ENCODE measurements around the gene TMEM87A. TPM values are rescaled to one million over a fixed set of nuclear protein-coding genes. Genes with fewer than 3 reads are reported as not detected.

The TMEM87A gene
- total RNA-seq, 4 donors from 2014 or later: 51.1 to 58.6 (median 55.7) TPM

GRCh38 chr15:42253300-42253699 is 19.9 kb downstream of the TMEM87A start:
- no peaks in the 10 kb centered on the region for H3K9me3 ChIP-seq
- H3K27me3 ChIP-seq: no peaks in the 10 kb centered on the region
- 86 to 97% methylated on average over 2 of the region's 2 CpGs for WGBS, 2 donors
- DNase-seq (ENCODE audit: low spot score in 2 of 2): no peak
- H3K4me3 ChIP-seq: no peak overlapping the region
- no peak for TF ChIP-seq EP300 (IDR thresholded peaks at IDR 0.05)
- TF ChIP-seq CTCF (IDR thresholded peaks at IDR 0.05): no peak
- no peak for TF ChIP-seq POLR2A (IDR thresholded peaks at IDR 0.05)
- H3K4me1 ChIP-seq: no peaks in the 10 kb centered on the region
- H3K36me3 ChIP-seq: peaks cover 0 to 61% (median 4%) of the 10 kb centered on the region in 3 donors
- no peak overlapping the region for H3K27ac ChIP-seq

GRCh38 chr15:42240823-42241222 is 32.4 kb downstream of the TMEM87A start:
- TF ChIP-seq POLR2A (IDR thresholded peaks at IDR 0.05): no peak
- TF ChIP-seq CTCF (IDR thresholded peaks at IDR 0.05): no peak
- TF ChIP-seq EP300 (IDR thresholded peaks at IDR 0.05): no peak
- H3K9me3 ChIP-seq: no peaks in the 10 kb centered on the region
- DNase-seq (ENCODE audit: low spot score in 2 of 2): no peak
- H3K4me3 ChIP-seq: no peak overlapping the region
- 90 to 95% methylated on average over 1 of the region's 1 CpG for WGBS, 2 donors
- H3K36me3 ChIP-seq: peaks cover 0 to 80% (median 10%) of the 10 kb centered on the region in 3 donors
- H3K4me1 ChIP-seq: no peaks in the 10 kb centered on the region
- H3K27me3 ChIP-seq: no peaks in the 10 kb centered on the region
- H3K27ac ChIP-seq: no peak overlapping the region

- no peak overlapping the region for H3K27ac ChIP-seq
- TF ChIP-seq CTCF (IDR thresholded peaks at IDR 0.05) (no peak), EP300 (IDR thresholded peaks at IDR 0.05) (no peak), POLR2A (IDR thresholded peaks at IDR 0.05) (no peak)
- no peaks in the 10 kb centered on the region for H3K9me3 ChIP-seq
- H3K27me3 ChIP-seq: no peaks in the 10 kb centered on the region
- H3K4me1 ChIP-seq: no peaks in the 10 kb centered on the region
- no peak overlapping the region for H3K4me3 ChIP-seq
- no peak for DNase-seq (ENCODE audit: low spot score in 2 of 2)
- peaks cover 0 to 90% (median 10%) of the 10 kb centered on the region in 3 donors for H3K36me3 ChIP-seq
These were observed 33.6 kb downstream of the TMEM87A start for GRCh38 chr15:42239528-42240182.

GRCh38 chr15:42233107-42233506 is 40.1 kb downstream of the TMEM87A start:
- WGBS, 2 donors: 91 to 94% methylated on average over 2 of the region's 2 CpGs
- H3K4me3 ChIP-seq: no peak overlapping the region
- no peak for DNase-seq (ENCODE audit: low spot score in 2 of 2)
- H3K36me3 ChIP-seq: peaks cover 0 to 92% (median 16%) of the 10 kb centered on the region in 3 donors
- no peaks in the 10 kb centered on the region for H3K27me3 ChIP-seq
- TF ChIP-seq POLR2A (IDR thresholded peaks at IDR 0.05) (no peak), CTCF (IDR thresholded peaks at IDR 0.05) (no peak), EP300 (IDR thresholded peaks at IDR 0.05) (no peak)
- H3K9me3 ChIP-seq: no peaks in the 10 kb centered on the region
- H3K4me1 ChIP-seq: no peaks in the 10 kb centered on the region
- H3K27ac ChIP-seq: no peak overlapping the region

- Histone ChIP-seq H3K4me1 (no peaks in the 10 kb centered on the region), H3K4me3 (no peak overlapping the region), H3K36me3 (peaks cover 0 to 92% (median 15%) of the 10 kb centered on the region in 3 donors), H3K27me3 (no peaks in the 10 kb centered on the region), H3K9me3 (no peaks in the 10 kb centered on the region), H3K27ac (no peak overlapping the region)
- no peak for TF ChIP-seq CTCF (IDR thresholded peaks at IDR 0.05)
- TF ChIP-seq POLR2A (IDR thresholded peaks at IDR 0.05): no peak
- TF ChIP-seq EP300 (IDR thresholded peaks at IDR 0.05): no peak
- DNase-seq (ENCODE audit: low spot score in 2 of 2): no peak
- 77 to 78% methylated on average over 5 of the region's 5 CpGs for WGBS, 2 donors
These were observed 40.6 kb downstream of the TMEM87A start for GRCh38 chr15:42232606-42233005.
